ENCODE results near the gene TGFBR2.

The TGFBR2 gene

GRCh38 chr3:30695302-30696061 lies 89.1 kb downstream of the TGFBR2 start:
- no peak for DNase-seq

- DNase-seq: no peak
Measured at GRCh38 chr3:30696403-30696819, 90.0 kb downstream of the TGFBR2 start.

DNA sequence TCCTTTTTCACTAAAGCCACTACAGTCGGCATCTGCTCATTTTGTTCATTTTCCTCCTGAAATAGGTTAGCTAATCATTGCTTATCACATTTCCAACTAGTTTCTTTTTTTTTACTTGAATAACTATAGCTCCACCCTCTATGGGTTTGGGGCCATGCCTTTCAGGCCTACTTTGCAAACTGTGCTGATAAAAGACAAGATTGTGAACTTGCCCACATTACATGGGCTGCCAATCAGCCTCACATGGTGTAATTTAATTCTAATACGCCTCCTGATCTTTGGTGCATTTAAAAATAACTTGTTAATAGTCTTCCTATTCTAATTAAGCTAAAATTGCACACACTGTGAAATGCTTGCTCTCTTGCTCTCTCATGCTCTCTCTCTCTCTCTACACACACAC lies 90.5 kb downstream of the TGFBR2 start:
- DNase-seq: no peak

DNA sequence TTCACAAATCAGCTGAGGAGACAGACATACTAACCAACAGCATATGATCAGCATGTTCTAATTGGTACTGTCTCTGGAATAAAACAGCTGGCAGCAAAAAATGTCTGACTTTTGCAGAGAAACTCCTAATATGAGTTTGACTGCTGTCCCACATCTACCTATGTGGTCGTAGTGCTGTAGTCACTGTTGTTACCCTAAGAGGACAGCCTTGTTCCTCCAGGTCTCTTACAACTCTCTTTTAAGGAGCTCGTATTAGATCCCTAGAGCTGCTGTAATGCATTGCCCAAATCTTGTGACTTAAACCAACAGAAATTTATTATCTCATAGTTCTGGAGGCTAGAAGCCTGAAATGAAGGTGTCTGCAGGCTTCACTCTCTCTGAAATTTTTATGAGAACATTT lies 92.1 kb downstream of the TGFBR2 start:
- no peak for DNase-seq

DNA sequence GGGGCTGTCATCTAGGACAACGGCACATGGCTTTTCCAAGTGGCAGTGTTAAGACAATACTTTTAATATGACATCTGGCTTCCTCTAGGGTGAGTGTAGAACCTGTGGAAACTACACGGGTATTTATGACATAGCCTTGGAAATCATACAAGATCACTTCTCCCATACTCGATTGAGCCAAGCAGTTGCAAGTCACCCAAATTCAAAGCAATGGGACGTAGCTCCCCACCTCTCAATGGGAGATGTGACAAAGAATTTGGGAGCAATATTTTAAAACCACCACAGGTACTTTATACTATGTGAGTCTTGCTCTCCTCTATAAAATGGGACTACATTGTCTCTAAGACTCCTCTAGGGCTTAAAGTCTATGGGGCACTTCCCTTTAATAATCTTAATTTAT lies 93.5 kb downstream of the TGFBR2 start:
- no peak for DNase-seq

DNA sequence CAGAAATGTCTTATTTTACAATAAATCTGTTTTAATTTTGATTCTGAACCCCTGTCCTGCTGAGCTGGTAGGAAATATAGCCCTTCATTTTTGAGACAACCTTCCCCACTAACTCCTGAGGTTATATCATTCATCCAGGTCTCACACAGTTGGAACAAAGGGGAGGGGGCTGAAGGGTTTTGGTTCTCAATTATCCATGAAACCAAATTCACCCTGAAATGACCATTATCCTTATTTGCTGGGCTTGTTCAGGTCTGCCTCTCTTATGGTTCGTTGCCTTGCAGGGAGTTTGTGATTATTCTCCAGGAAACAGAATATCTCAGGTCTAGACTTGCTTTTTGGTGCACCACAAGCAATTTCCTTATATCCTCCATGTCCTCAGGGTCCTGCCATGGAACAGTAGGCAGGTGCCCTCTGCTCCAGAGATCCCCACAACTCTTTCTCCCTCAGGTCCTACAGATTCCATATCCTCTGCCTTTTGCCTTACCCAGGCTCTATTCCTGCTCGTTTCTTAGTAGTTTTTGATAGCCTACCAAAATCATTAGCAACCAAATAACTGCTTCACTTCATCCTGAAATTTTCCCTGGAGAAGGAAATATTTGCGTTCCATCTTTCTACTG lies 94.4 kb downstream of the TGFBR2 start:
- no peak for DNase-seq

GRCh38 chr3:30702038-30702827 lies 95.8 kb downstream of the TGFBR2 start:
- no peak for DNase-seq

DNA sequence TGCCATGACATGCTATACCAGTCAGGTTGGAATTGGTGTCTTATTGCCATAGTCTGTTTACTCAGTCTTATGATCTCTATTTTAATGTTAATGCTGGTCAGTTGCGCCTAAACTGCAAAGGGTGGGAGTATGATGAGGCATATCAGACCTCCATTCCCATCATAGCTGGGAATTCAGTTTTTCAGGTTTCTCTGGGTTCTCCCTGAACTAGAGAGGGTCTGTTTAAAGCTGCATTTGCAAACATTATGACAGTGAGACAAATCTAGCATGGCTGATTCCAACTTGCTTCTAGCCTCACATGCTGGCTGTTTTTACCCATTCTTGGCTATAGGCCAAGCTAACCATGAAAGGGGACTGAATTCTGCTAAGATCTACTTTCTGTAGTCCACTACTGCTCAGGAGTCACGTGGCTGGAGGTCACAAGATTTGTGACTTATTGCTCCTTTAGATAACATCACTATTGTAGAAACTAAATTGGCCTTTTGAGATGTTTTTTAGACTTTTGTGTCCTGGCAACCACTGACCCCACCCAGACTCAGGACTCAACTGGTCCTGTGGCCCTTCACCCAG lies 96.5 kb downstream of the TGFBR2 start:
- no peak for DNase-seq

DNA sequence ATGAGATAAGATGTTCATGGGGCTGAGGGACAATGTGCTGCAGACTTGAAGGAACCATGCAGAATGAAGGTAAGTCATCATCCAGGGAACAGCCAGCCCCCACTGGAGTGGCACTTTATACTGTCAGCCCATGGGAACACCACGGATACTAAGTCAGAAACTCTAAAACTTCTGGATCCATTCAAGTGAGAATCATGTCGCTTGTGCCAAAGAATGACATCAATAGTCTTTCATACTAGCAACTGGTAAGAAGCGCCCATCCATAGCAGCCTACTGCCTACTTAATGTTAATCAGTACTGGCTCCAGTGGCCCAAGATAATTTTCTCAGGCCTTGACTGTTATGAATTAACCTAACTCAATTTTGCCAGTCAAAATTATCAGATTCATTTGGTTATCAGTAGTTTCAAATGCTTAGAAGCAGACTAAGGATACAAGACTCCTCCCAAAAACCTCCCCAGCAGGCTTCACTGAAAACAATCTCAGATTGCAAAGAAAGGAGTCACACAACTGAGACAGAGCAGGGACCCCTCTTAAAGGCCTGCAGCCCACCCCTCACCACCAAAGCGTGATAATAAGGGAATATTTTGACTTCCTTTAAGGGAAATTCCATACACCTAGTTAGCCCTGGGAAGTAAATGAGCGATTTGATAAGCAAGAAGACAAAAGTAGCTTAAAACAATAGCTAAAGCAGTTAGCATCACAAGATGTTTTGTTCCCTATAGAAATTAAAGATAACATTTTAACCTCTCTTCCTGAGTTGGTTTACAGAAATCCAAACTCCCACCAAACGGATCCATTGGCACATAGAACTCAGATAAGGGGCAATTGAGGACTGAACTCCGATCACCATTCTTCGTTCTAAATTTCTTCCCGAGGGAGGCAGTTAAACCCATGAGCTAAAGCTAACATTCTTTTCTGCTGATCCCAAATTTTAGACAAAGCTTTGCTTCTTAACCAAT lies 98.8 kb downstream of the TGFBR2 start:
- DNase-seq: no peak

GRCh38 chr3:30707825-30708224 lies 101.4 kb downstream of the TGFBR2 start:
- no peak for DNase-seq

DNA sequence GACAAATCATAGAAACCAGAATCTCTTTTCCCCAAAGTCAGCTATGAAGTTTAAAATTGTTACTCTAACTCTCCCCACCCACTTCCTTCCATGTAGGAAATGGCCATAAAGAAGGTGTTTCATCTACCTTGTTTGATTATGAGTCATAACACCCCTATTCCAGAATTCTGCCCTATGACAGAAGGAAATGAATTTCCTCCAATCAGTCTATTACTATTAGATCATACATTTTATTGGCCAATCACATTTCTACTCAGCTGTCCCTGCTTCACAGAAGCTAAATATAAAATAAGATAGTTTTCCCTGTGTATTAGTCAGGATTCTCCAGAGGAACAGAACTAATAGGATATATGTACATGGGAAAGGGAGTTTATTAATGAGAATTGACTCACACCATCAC lies 102.1 kb downstream of the TGFBR2 start:
- no peak for DNase-seq

- no peak for DNase-seq
Measured at GRCh38 chr3:30710017-30710416, 103.6 kb downstream of the TGFBR2 start.

- no peak for DNase-seq
Measured at GRCh38 chr3:30711151-30711550, 104.8 kb downstream of the TGFBR2 start.

- no peak for DNase-seq
Measured at GRCh38 chr3:30711867-30712266, 105.5 kb downstream of the TGFBR2 start.

GRCh38 chr3:30712991-30713390 lies 106.6 kb downstream of the TGFBR2 start:
- no peak for DNase-seq

GRCh38 chr3:30713885-30714503 lies 107.6 kb downstream of the TGFBR2 start:
- no peak for DNase-seq

GRCh38 chr3:30719536-30719935 lies 113.1 kb downstream of the TGFBR2 start:
- no peak for DNase-seq

GRCh38 chr3:30720586-30721313 lies 114.3 kb downstream of the TGFBR2 start:
- no peak for DNase-seq

DNA sequence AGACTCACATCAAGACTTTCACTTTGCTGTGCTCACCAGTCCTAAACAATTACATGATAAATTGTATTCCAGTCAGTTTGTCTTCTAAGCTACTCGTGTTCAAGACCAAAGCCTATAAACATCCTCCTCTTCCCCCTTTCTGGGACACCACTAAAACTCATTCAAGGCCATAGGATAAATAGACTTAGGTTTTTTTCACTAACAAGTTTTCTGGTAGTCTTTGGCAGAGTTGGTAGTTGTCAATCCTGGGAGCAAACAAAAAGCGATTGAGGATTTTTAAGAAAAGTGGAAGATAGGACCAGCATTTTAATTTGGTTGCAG lies 114.9 kb downstream of the TGFBR2 start:
- DNase-seq: no peak

GRCh38 chr3:30723211-30723610 lies 116.8 kb downstream of the TGFBR2 start:
- no peak for DNase-seq

GRCh38 chr3:30724863-30725262 lies 118.5 kb downstream of the TGFBR2 start:
- DNase-seq: no peak
